NCI-H2107 (cell line): ENCODE results near the gene EFCAB8.
"Not testable (repeated sequence)": the region's sequence is repeated elsewhere in the genome, so short reads cannot be mapped to it uniquely, and the experiment has no call there.

Source experiments
- DNase-seq: peaks from one replicate; lab custom pipeline; 2025; lab: John Stamatoyannopoulos, UW

EFCAB8 gene

GRCh38 chr20:32841174-32841573, 17.5 kb upstream of the EFCAB8 start:
- no peak for DNase-seq

- DNase-seq: no peak
Measured at GRCh38 chr20:32841632-32842031, 17.1 kb upstream of the EFCAB8 start.

DNA sequence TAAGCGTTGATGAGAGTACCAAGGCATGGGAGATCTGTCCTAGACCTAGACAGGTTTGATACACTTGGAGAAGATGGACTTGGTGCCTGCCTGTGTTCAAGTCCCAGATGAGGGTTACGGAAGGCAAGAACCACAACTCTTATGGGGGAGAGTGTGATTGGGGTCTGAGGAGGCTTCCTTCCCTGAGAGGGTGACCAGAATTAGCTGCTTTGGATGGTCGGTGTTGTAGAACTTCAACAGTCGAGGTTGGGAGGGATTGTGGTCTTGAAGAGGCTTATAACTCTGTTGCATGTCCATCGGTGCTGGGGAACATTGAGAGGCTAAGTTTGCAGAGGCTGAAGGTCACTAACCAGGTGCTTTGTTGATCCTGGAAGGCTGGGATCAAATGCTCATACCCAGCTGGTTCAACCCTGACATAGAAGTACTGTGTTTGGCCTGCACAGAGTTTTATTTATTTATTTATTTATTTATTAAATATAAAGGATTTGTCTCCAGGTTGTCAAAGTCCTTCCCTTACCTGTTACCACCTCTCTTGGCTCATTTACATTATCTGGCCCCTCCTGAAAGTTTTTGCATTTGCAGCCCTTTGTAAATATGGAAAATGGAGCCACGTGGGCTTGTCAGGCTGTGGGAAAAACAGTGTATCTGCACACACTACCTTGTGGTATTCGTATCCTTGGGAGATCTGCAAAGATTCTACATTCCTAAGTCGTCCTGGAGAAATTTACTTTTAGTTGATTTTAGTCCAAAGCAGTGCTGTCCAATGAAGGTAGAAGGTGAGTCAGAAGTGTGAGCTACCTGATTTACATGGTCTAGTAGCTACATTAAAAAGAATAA, 15.8 kb upstream of the EFCAB8 start:
- no peak for DNase-seq

GRCh38 chr20:32845786-32846185, 12.9 kb upstream of the EFCAB8 start:
- no peak for DNase-seq

DNA sequence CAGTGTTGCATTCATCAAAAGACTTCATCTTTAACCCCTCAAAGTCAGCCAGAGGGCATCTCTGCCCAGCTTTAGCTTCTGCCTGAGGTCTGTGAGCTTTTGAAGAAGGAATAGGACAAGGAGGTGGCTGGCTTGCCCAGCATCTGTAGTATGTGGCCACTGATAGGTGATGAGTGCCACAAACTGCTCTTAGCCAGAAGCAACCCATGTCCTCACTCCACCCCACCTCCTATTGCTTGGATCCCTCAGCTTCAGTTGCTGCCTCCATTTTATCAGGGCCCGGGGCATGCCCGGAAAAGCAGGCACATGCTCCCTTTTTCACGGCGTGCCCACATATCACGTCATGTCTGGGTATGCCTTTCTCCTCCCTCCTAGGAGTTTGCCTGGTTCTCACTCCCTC, 11.9 kb upstream of the EFCAB8 start:
- no peak for DNase-seq

DNA sequence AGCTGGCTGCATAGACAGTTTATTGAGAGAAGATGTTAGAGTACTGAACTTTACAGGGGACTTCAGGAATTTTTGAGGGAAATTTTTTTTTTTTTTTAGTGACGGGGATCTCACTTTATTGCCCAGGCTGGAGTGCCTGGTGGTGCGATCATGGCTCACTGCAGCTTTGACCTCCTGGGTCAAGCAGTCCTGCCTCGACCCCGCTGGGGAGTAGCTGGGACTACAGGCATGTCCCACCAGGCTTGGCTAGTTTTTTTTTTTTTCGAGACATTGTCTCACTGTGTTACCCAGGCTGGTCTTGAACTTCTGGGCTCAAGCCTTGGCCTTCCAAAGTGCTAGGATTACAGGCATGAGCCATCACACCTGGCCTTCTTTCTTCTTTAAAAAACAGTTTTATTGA, 10.8 kb upstream of the EFCAB8 start:
- no peak for DNase-seq

DNA sequence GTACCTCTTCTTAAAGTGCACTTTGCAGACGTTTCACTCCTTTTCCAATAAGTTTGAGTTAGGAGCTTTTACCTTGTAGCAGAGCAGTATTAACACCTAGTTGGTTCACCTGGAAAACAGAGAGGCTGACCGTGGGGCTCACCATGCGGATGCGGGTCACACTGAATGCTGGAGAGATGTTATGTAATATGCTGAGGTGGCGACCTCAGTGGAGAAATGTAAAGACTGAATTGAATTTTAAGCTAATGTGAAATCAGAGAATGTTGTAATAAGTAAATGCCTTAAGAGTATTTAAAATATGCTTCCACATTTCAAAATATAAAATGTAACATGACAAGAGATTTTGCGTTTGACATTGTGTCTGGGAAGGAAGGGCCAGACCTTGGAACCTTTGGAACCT, 9.9 kb upstream of the EFCAB8 start:
- DNase-seq: no peak

DNA sequence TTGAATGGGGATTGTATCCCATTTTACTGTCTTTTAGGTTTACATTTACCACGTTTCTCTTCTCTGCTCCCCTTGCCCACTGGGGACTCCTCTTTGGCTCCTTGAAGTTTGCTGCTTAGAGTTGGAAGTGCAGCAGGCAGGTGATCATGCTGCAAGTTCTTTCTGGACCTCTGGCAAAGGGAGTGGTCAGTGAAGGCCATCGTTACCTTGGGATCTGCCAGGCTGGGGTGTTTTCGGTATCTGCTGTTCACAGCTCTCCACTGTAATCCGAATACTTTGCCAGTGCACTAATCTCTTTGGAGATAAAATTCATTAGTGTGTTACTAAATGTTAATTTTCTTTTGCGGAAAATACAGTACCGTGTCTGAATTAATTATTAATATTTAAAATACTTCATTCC, 9.1 kb upstream of the EFCAB8 start:
- DNase-seq: no peak

- DNase-seq: peak; percentile 4
Measured at GRCh38 chr20:32855387-32855786, 3.3 kb upstream of the EFCAB8 start.

DNA sequence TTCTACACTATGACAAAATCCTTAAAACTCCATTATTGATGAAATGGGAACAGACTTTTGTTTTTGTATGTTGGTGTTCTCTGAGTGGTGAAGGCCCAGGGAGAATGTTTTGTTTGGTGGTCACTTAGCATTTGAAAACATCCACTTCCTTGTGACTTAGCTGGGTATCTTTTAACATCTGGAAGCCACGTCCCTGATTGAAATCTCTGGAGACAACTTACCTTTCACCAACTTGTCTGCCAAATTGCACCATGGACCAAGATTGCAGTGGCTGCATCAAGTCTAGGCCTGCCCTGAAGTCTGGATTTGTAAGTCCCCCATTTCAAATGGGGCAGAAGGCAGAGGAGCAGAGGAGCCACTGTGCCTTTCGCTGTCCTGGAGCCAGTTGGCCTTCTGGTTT, 534 bp upstream of the EFCAB8 start:
- DNase-seq: no peak

- no peak for DNase-seq
Measured at GRCh38 chr20:32861446-32861845, 2.7 kb downstream of the EFCAB8 start.

DNA sequence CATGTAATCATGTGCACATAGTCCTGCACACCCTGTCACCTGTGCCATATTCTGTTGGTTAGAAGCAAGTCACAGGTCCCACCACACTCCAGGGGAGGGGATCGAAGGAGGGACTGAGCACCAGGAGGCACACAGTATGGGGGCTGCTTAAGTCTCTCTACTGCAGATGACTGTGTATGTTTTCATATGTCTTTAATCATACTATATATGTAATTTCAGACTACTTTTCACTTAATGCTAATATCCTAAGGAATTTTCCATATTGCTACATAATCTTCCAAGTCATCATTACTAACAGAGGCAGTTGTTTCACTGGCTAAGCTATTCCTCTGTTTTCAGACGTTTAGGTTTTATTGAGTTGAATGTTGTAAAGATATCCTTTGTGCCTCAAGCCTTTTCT, 10.8 kb downstream of the EFCAB8 start:
- DNase-seq: no peak

DNA sequence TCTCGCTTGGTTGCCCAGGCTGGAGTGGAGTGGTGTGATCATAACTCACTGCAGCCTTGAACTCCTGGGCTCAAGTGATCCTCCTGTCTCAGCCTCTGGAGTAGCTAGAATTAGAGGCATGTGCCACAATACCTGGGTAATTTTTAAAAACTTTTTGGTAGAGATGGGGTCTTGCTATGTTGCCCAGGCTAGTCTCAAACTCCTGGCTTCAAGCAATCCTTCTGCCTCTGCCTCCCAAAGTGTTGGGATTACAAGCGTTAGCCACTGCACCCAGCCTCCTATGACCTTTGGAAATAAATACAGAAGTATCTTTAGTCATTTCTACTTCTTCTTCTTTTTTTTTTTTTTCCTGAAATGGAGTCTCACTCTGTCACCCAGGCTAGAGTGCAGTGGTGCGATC, 11.8 kb downstream of the EFCAB8 start:
- not testable (repeated sequence) for DNase-seq

- DNase-seq: no peak
Measured at GRCh38 chr20:32870985-32871384, 12.3 kb downstream of the EFCAB8 start.

DNA sequence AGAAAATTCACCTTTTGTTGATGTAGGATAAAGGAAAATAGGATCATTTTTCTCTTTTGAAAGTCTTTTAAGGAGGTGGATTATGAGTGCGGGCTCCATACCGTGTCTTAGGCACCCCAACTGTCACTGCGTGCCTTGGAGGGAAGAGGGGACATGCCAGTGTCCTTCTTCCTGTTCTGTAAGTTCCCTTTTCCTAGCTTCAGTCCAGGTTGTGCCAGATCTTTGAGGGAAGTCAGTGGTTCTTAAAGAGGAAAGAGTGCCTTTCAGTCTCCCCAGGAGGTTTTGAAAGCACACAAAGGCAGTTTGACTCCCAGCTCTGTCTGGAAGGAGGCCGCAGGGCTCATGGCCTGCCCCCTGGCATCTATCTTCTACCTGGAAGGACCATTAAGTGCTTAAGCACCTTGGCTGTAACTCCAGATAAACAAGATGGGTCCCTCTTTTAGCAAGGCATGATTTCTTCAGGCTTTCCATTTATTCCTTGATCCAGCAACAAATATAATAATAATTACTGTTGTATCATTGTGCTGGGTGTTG, 13.0 kb downstream of the EFCAB8 start:
- no peak for DNase-seq

- no peak for DNase-seq
Measured at GRCh38 chr20:32872266-32872665, 13.5 kb downstream of the EFCAB8 start.

GRCh38 chr20:32875673-32876072, 16.9 kb downstream of the EFCAB8 start:
- no peak for DNase-seq

GRCh38 chr20:32877507-32877906, 18.8 kb downstream of the EFCAB8 start:
- no peak for DNase-seq

DNA sequence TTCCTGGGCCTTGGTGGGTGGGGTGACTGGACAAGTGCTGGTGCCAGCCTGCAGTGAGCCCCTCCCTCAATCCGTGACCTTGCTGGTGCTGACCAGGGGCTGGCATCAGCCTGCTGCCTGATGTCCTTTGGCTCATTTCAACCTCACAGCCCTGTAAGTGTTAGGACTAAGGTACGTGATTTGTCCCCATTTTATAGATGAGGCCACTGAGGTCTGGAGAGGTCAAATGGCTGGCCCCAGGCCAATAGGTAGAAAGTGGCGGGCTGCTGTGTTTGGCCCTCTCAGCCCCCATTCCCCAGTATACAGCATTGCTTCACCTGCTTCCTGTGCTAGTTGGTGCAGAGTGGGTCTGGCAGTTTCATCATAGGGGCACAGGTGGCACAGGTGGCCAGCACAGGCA, 20.1 kb downstream of the EFCAB8 start:
- no peak for DNase-seq

- DNase-seq: no peak
Measured at GRCh38 chr20:32879538-32879937, 20.8 kb downstream of the EFCAB8 start.

- DNase-seq: no peak
Measured at GRCh38 chr20:32880635-32881034, 21.9 kb downstream of the EFCAB8 start.

GRCh38 chr20:32883081-32883480, 24.4 kb downstream of the EFCAB8 start:
- DNase-seq: no peak

GRCh38 chr20:32885185-32885584, 26.5 kb downstream of the EFCAB8 start:
- no peak for DNase-seq

DNA sequence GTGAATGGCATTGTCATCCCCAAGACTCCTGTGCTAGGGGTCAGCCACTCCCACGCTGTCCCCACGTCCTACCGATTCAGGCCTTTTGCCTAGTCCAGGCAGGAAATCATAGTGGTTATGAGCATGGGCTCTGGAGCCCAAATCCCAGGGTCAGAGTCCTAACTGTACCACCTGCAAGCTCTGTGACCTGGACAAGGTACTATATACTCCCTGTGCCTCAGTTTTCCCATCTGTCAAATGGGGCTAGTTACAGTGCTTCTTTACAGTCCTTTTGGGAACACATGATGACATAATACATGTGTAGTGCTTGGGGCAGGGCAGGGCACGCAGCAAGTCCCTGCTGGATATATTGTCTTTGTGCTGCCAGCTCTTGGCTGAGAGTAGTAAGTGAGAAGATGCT, 27.2 kb downstream of the EFCAB8 start:
- DNase-seq: no peak
